ENCODE results near the gene C11orf91. TPM values are rescaled to one million over a fixed set of nuclear protein-coding genes. Genes with fewer than 3 reads are reported as not detected.

Gene C11orf91
- total RNA-seq, 1 experiment from 2014 or later: 2.9 TPM

DNA sequence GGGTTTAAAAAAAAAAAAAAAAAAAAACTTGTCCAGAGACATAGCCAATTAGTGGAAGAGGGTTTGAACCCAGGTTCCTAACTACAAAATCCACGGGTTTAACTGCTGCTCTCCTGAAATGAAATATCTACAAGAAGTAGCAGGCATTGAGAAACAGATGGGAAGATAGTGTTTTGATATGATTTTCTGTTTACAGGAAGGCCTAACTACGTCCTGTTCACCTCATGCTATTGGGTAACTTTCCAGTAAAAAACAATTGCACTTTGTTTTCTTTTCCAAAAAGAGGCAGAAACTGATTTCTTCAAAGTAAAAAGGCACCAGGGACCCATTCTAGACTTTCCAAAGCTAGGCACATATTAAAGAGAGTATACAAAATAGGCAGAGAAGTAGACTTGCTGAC, 5.9 kb upstream of the C11orf91 start:
- TF ChIP-seq, protein P1, sequence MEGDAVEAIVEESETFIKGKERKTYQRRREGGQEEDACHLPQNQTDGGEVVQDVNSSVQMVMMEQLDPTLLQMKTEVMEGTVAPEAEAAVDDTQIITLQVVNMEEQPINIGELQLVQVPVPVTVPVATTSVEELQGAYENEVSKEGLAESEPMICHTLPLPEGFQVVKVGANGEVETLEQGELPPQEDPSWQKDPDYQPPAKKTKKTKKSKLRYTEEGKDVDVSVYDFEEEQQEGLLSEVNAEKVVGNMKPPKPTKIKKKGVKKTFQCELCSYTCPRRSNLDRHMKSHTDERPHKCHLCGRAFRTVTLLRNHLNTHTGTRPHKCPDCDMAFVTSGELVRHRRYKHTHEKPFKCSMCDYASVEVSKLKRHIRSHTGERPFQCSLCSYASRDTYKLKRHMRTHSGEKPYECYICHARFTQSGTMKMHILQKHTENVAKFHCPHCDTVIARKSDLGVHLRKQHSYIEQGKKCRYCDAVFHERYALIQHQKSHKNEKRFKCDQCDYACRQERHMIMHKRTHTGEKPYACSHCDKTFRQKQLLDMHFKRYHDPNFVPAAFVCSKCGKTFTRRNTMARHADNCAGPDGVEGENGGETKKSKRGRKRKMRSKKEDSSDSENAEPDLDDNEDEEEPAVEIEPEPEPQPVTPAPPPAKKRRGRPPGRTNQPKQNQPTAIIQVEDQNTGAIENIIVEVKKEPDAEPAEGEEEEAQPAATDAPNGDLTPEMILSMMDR (IDR thresholded peaks at IDR 0.05; ENCODE audit: unreplicated experiment): no peak
- intact Hi-C loops (cut with micrococcal nuclease): no loop called here
- H3K27me3 Mint-ChIP-seq (ENCODE audit: insufficient read depth, unreplicated experiment): no peaks in the 10 kb centered on the region
- POLR2A ChIA-PET: interaction anchor here (0.9 to 8.9 kb wide), 6 partner anchors 8 to 68 kb away, joined by 3 to 124 read pairs (median 36); partner anchors contain the start of gene CD59
- peak; percentile 46 for DNase-seq (ENCODE audit: unreplicated experiment)
- CTCF ChIA-PET: interaction anchor here (0.6 to 5.4 kb wide), 4 partner anchors 10 to 66 kb away, joined by 3 to 37 read pairs (median 12); no protein-coding TSS in a partner anchor
- peak overlapping the region; percentile 46 for H3K27ac Mint-ChIP-seq (ENCODE audit: low read depth, unreplicated experiment)
- H3K4me1 Mint-ChIP-seq (ENCODE audit: insufficient read depth, unreplicated experiment): peaks cover 37% of the 10 kb centered on the region
- no TSS peak for BruUV-seq (replicated peaks)
- no peak overlapping the region for H3K4me3 Mint-ChIP-seq (ENCODE audit: unreplicated experiment)
- peaks cover 84% of the 10 kb centered on the region for H3K36me3 Mint-ChIP-seq (ENCODE audit: insufficient read depth, unreplicated experiment)
- H3K9me3 Mint-ChIP-seq (ENCODE audit: unreplicated experiment): no peaks in the 10 kb centered on the region

DNA sequence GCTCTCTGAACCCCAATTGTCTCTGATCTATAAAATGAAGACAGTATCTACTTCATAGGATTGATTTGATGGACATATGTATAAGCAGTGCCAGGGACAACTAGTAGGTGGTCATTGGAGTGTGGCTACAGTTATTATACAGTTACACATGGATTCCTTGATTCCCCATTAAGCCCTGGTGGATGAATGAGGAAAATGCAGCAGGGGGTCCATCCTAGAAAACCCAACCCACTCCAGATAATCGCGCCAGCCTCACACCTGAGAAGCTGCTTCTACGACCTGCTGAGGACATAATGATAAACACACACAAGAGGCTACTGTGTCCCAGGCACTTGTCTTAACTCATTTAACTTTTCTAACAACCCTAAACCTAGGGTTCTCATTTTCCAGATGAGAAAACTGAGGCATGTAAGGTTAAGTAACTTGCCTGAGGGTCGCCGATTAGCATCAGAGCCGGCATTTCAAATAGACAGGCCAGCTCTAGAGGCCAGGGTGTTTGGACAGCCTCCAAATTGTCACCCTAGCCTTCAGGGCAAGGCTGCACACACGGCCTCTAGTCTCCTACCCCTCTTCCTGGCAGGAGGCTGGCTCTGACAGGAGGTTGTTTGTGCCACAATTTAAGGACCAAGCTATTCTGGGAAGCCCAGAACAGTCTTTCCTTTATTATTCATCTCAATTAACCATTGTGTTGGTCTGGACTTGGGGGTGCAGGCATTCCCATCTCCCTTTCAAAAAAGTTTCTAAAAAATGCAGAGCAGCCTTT, 3.8 kb upstream of the C11orf91 start:
- Mint-ChIP-seq H3K4me3 (ENCODE audit: unreplicated experiment) (no peak overlapping the region), H3K4me1 (ENCODE audit: insufficient read depth, unreplicated experiment) (peaks cover 44% of the 10 kb centered on the region), H3K27me3 (ENCODE audit: insufficient read depth, unreplicated experiment) (no peaks in the 10 kb centered on the region), H3K36me3 (ENCODE audit: insufficient read depth, unreplicated experiment) (peaks cover 82% of the 10 kb centered on the region), H3K27ac (ENCODE audit: low read depth, unreplicated experiment) (peak overlapping the region; percentile 82), H3K9me3 (ENCODE audit: unreplicated experiment) (no peaks in the 10 kb centered on the region)
- CTCF ChIA-PET: interaction anchor here (0.6 to 5.4 kb wide), 9 partner anchors 12 to 708 kb away, joined by 3 to 37 read pairs (median 3); no protein-coding TSS in a partner anchor
- TF ChIP-seq, protein P1 (IDR thresholded peaks at IDR 0.05; ENCODE audit: unreplicated experiment): no peak
- BruUV-seq (replicated peaks): no TSS peak
- intact Hi-C loops (cut with micrococcal nuclease): no loop called here
- POLR2A ChIA-PET: interaction anchor here (0.6 to 8.9 kb wide), 7 partner anchors 10 to 280 kb away, joined by 3 to 124 read pairs (median 27); partner anchors contain the start of gene CD59
- no peak for DNase-seq (ENCODE audit: unreplicated experiment)

DNA sequence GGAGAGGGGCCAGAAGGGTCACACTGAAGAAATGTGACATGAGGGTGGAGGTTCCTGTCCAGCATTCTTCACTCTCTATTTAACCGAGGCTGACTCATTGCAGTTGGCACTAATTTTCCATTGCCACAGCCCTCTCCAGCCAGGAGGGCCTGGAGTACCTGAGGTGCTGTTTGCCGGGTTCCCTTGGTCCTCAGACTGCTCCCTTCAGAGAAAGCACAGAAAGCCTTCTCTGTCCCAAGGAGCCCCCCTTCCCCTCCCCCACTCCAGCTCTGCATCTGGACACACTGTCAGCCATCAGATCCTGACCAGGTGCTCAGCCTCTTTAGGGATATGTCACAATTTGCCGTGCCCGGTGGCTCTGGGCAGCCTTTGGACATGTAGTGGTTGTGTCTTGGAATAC, 3.2 kb upstream of the C11orf91 start:
- DNase-seq (ENCODE audit: unreplicated experiment): peak; percentile 83
- ChIA-PET CTCF (interaction anchor here (0.6 to 5.4 kb wide), 5 partner anchors 13 to 708 kb away, joined by 3 to 37 read pairs (median 3); no protein-coding TSS in a partner anchor), POLR2A (interaction anchor here (0.7 to 8.9 kb wide), 6 partner anchors 11 to 38 kb away, joined by 3 to 124 read pairs (median 47); partner anchors contain the start of gene CD59)
- Mint-ChIP-seq H3K27me3 (ENCODE audit: insufficient read depth, unreplicated experiment) (no peaks in the 10 kb centered on the region), H3K4me1 (ENCODE audit: insufficient read depth, unreplicated experiment) (peaks cover 39% of the 10 kb centered on the region), H3K4me3 (ENCODE audit: unreplicated experiment) (peak overlapping the region; percentile 33), H3K9me3 (ENCODE audit: unreplicated experiment) (no peaks in the 10 kb centered on the region), H3K27ac (ENCODE audit: low read depth, unreplicated experiment) (peak overlapping the region; percentile 82), H3K36me3 (ENCODE audit: insufficient read depth, unreplicated experiment) (peaks cover 78% of the 10 kb centered on the region)
- BruUV-seq (replicated peaks): no TSS peak
- TF ChIP-seq, protein P1 (IDR thresholded peaks at IDR 0.05; ENCODE audit: unreplicated experiment): no peak
- intact Hi-C loops (cut with micrococcal nuclease): no loop called here

DNA sequence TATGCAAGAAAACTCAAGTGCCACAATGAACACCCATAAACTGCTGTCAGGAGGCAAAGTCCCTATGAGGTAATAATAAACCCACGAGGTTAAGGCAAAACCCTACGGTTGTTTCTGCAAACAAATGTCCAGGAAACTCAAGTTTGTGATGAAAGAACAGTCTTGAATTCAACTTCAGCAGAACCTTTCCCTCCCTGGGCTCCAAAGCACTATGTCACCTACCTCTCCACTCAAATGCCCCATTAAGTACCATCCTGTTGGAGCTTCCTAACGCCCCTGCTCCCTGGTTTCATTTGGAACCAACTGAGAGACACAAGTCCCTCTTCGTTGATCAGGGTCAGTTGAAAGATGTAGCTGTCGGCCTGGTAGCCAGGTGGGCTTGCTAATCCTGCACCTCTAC, 2.6 kb upstream of the C11orf91 start:
- Mint-ChIP-seq H3K36me3 (ENCODE audit: insufficient read depth, unreplicated experiment) (peaks cover 73% of the 10 kb centered on the region), H3K4me3 (ENCODE audit: unreplicated experiment) (peak overlapping the region; percentile 33), H3K9me3 (ENCODE audit: unreplicated experiment) (no peaks in the 10 kb centered on the region), H3K4me1 (ENCODE audit: insufficient read depth, unreplicated experiment) (peaks cover 35% of the 10 kb centered on the region), H3K27me3 (ENCODE audit: insufficient read depth, unreplicated experiment) (no peaks in the 10 kb centered on the region), H3K27ac (ENCODE audit: low read depth, unreplicated experiment) (peak overlapping the region; percentile 82)
- DNase-seq (ENCODE audit: unreplicated experiment): no peak
- POLR2A ChIA-PET: interaction anchor here (0.7 to 8.9 kb wide), 8 partner anchors 11 to 68 kb away, joined by 3 to 124 read pairs (median 44); partner anchors contain the start of gene CD59
- TF ChIP-seq, protein P1 (IDR thresholded peaks at IDR 0.05; ENCODE audit: unreplicated experiment): no peak
- CTCF ChIA-PET: interaction anchor here (0.8 to 5.4 kb wide), 7 partner anchors 12 to 104 kb away, joined by 3 to 37 read pairs (median 11); no protein-coding TSS in a partner anchor
- BruUV-seq (replicated peaks): no TSS peak
- intact Hi-C loops (cut with micrococcal nuclease): no loop called here

All from MCF 10A (cell line).